WTC11 (cell line): ENCODE data around the gene EZR. TPM values are rescaled to one million over a fixed set of nuclear protein-coding genes. Genes with fewer than 3 reads are reported as not detected.

Source experiments
- ATAC-seq: fragments of 200-7000 bp; cut with Tn5 transposase; 2 replicates; pipeline ENCODE4 v1.10.0; 2021; ENCODE audit warnings: mild to moderate bottlenecking, moderate library complexity
- CTCF ChIA-PET: fragments of 300-600 bp; sonication (Branson Sonifier 250); formaldehyde crosslinking; loops from one replicate; lab custom pipeline; 2021; ENCODE audit warnings: antibody characterized with exemption; lab: Charles Lee
- POLR2A ChIA-PET: fragments of 350-600 bp; sonication (Branson Sonifier 250); formaldehyde crosslinking; loops from one replicate; lab custom pipeline; 2021; ENCODE audit warnings: antibody characterized with exemption; lab: Charles Lee
- DNase-seq: peaks from one replicate; pipeline ENCODE4 v3.0.0; 2021; ENCODE audit warnings: low spot score
- H3K27ac Mint-ChIP-seq: 2 replicates; pipeline ENCODE4 v1.8.0; 2021; ENCODE audit warnings: mixed read lengths
- H3K27me3 Mint-ChIP-seq: 2 replicates; pipeline ENCODE4 v1.8.0; 2021; ENCODE audit warnings: low read depth, mild to moderate bottlenecking, moderate library complexity, mixed read lengths
- H3K36me3 Mint-ChIP-seq: 2 replicates; pipeline ENCODE4 v1.8.0; 2021; ENCODE audit warnings: mixed read lengths
- H3K4me1 Mint-ChIP-seq: 2 replicates; pipeline ENCODE4 v1.8.0; 2022; ENCODE audit warnings: mixed read lengths
- H3K4me3 Mint-ChIP-seq: 2 replicates; pipeline ENCODE4 v1.8.0; 2021; ENCODE audit warnings: mild to moderate bottlenecking, moderate library complexity, mixed read lengths
- H3K9me3 Mint-ChIP-seq: 2 replicates; pipeline ENCODE4 v1.8.0; 2021; ENCODE audit warnings: mixed read lengths
- CBFB ChIP-seq: sonication (generic); formaldehyde crosslinking; IDR thresholded peaks from 2 replicates; pipeline ENCODE4 v1.8.1; 2022; ENCODE audit warnings: mild to moderate bottlenecking, low read depth, missing genetic modification reagents
- CREM ChIP-seq: sonication (generic); formaldehyde crosslinking; IDR thresholded peaks from 2 replicates; pipeline ENCODE4 v1.8.1; 2022; ENCODE audit warnings: mild to moderate bottlenecking, missing genetic modification reagents, moderate library complexity
- GABPB1 ChIP-seq: sonication (generic); formaldehyde crosslinking; IDR thresholded peaks from 2 replicates; pipeline ENCODE4 v1.8.1; 2023; ENCODE audit warnings: mild to moderate bottlenecking, missing genetic modification reagents
- GTF2I ChIP-seq: fragments of 250-450 bp; sonication (Bioruptor Pico); conservative IDR thresholded peaks from 2 replicates; pipeline ENCODE4 v1.4.0; 2021; ENCODE audit warnings: mild to moderate bottlenecking
- IRF2 ChIP-seq: sonication (generic); formaldehyde crosslinking; IDR thresholded peaks from 2 replicates; pipeline ENCODE4 v1.8.0; 2022; ENCODE audit warnings: low read depth, missing genetic modification reagents, borderline replicate concordance
- RELA ChIP-seq: sonication (generic); formaldehyde crosslinking; IDR thresholded peaks from 2 replicates; pipeline ENCODE4 v1.8.1; 2022; ENCODE audit warnings: missing genetic modification reagents, mild to moderate bottlenecking, borderline replicate concordance
- SMAD3 ChIP-seq: sonication (generic); formaldehyde crosslinking; IDR thresholded peaks from 2 replicates; pipeline ENCODE4 v1.8.0; 2022; ENCODE audit warnings: missing genetic modification reagents, mild to moderate bottlenecking, borderline replicate concordance
- SMAD4 ChIP-seq: sonication (generic); formaldehyde crosslinking; IDR thresholded peaks from 2 replicates; pipeline ENCODE4 v1.8.0; 2022; ENCODE audit warnings: mild to moderate bottlenecking, missing genetic modification reagents
- TCF7 ChIP-seq: sonication (generic); formaldehyde crosslinking; IDR thresholded peaks from 2 replicates; pipeline ENCODE4 v1.8.0; 2022; ENCODE audit warnings: mild to moderate bottlenecking, low read depth, missing genetic modification reagents, moderate library complexity
- ZNF232 ChIP-seq: sonication (generic); formaldehyde crosslinking; IDR thresholded peaks from 2 replicates; pipeline ENCODE4 v1.8.0; 2022; ENCODE audit warnings: mild to moderate bottlenecking, missing genetic modification reagents
- ZNF317 ChIP-seq: sonication (generic); formaldehyde crosslinking; IDR thresholded peaks from 2 replicates; pipeline ENCODE4 v1.8.1; 2023; ENCODE audit warnings: low read depth, mild to moderate bottlenecking, moderate library complexity, missing genetic modification reagents, borderline replicate concordance
- ZNF396 ChIP-seq: fragments of 250-450 bp; sonication (Bioruptor Pico); IDR thresholded peaks from 2 replicates; pipeline ENCODE4 v1.8.0; 2021; ENCODE audit warnings: mild to moderate bottlenecking, moderate library complexity, borderline replicate concordance
- total RNA-seq: library from RNA; stranded (reverse); gene quantifications from 3 replicates; pipeline ENCODE4 v1.2.3, GENCODE V29; 2021
- TF ChIP-seq, protein P1 (sequence below): sonication (generic); formaldehyde crosslinking; IDR thresholded peaks from 2 replicates; pipeline ENCODE4 v1.8.1; 2023; ENCODE audit warnings: mild to moderate bottlenecking, missing genetic modification reagents
- TF ChIP-seq, protein P2 (sequence below): sonication (generic); formaldehyde crosslinking; IDR thresholded peaks from 2 replicates; pipeline ENCODE4 v1.8.0; 2022; ENCODE audit warnings: missing genetic modification reagents
- TF ChIP-seq, protein P3 (sequence below): sonication (generic); formaldehyde crosslinking; IDR thresholded peaks from 2 replicates; pipeline ENCODE4 v1.8.1; 2022; ENCODE audit warnings: mild to moderate bottlenecking, moderate library complexity, missing genetic modification reagents

Gene EZR
- total RNA-seq, 1 experiment from 2014 or later = 215 TPM

DNA sequence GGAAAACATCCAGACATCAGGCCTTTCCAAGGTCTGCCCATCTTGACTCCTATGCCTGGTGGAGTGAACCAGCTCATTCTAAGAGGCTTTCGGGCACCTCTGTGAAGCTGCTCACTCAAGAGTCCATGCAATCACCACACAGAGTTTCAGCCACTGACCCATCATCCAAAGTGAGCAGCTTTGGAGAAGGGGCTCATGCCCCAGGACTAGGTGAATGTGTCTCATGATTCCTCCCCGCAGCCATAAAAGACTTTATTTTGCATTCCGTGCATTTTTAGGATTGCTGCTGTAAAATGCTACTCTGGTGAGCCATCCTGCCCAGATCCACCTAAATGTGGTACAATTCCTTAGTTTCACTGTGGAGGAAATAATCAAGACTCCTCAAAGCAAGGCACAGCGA is 44.5 kb upstream of the EZR start (continued):
- TF ChIP-seq GTF2I (no peak), TCF7 (no peak)

DNA sequence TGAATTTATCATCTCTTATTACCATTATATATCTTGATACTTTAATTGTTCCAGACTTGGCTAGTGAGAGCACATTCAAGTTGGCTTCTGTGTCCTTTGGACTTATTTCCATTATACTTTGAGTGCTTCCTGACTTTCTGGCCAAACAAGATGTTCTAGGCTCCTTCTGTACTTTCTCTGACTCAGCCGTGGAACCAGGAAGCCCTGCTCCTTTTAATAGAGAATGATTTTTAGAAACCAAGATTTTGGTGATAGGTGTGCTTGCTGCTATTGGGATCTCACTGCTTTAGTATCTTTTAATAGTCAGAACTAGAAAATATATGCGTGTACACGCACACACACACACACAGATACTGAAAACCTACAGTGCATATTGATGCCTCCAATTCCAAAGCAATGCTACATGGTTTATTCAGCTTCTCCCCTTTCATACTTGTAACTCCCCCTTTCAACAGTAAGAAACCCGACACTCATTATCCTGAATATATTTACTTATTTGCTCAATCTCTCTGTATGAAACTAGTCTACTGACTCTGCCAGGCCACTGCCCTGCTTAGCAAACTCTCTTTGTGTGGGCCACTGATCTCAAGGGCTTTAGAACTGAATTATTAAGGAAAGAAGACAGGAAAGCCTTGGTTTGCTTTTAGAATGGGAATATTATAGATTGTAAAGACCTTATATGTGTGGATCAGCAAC is 42.7 kb upstream of the EZR start:
- H3K4me1 Mint-ChIP-seq = peaks cover 31% of the 10 kb centered on the region
- CTCF ChIA-PET = no interaction called here
- peaks cover 3% of the 10 kb centered on the region; the same call in 1 of the 2 replicates for H3K27me3 Mint-ChIP-seq
- no peak for TF ChIP-seq SMAD3 (CRISPR knock-in tag)
- H3K27ac Mint-ChIP-seq = no peak overlapping the region
- no peak overlapping the region for H3K4me3 Mint-ChIP-seq
- POLR2A ChIA-PET = no interaction called here
- no peaks in the 10 kb centered on the region for H3K9me3 Mint-ChIP-seq
- DNase-seq (no peak), ATAC-seq (no peak)
- no peaks in the 10 kb centered on the region for H3K36me3 Mint-ChIP-seq

DNA sequence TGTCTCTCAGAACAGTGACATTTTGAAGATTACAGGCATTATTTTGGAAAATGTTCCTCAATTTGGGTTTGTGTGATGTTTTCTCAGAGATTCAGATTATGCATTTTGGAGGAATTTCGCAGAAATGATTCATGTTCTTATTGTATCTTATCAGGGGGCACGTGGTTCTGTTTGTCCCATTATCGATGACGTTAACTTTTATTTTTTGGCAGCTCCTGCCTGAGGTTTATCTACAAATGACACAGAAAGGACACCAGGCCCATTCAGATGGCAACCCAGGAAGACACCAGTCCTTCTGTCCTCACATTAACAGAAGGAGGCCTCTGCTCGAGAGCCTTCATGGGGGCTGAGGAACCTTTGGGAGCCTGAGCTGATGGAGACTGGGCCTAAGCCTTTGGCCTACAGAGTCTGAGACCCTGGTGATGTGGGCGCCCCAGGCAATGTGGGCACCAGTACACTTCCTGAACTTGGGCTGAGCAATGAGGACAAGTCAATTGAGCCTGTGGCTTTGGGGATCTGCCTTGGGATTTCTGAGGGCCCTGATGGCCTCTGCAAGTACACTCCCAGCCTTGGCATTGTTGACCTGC is 41.2 kb upstream of the EZR start:
- Mint-ChIP-seq H3K27ac (no peak overlapping the region), H3K4me1 (peaks cover 41% of the 10 kb centered on the region), H3K27me3 (peaks cover 3% of the 10 kb centered on the region; the same call in 1 of the 2 replicates), H3K4me3 (no peak overlapping the region), H3K9me3 (no peaks in the 10 kb centered on the region), H3K36me3 (no peaks in the 10 kb centered on the region)
- POLR2A ChIA-PET = no interaction called here
- CTCF ChIA-PET = no interaction called here
- DNase-seq (no peak), ATAC-seq (no peak)
- TF ChIP-seq, protein P1, sequence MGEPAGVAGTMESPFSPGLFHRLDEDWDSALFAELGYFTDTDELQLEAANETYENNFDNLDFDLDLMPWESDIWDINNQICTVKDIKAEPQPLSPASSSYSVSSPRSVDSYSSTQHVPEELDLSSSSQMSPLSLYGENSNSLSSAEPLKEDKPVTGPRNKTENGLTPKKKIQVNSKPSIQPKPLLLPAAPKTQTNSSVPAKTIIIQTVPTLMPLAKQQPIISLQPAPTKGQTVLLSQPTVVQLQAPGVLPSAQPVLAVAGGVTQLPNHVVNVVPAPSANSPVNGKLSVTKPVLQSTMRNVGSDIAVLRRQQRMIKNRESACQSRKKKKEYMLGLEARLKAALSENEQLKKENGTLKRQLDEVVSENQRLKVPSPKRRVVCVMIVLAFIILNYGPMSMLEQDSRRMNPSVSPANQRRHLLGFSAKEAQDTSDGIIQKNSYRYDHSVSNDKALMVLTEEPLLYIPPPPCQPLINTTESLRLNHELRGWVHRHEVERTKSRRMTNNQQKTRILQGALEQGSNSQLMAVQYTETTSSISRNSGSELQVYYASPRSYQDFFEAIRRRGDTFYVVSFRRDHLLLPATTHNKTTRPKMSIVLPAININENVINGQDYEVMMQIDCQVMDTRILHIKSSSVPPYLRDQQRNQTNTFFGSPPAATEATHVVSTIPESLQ = no peak

DNA sequence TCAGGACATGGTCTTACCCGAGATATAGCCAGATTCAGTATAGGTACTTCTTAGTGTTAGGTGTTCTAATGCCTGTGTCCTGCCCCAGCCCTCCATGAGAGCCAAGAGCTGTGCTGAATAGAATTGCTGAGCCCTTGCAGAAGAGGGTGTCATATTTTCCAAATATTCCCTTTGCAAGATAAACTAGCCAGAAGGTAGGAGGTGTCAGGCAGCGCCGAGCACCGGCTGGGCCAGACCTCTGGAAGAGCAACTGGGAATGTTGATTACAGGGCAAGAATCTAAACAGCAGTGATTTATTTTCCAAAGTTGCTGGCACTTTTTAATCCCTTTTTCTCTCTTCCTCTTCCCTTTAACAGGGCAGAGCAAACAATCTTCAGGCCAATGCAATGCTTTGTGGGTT is 37.1 kb upstream of the EZR start:
- TF ChIP-seq RELA = no peak
- TF ChIP-seq, protein P2, sequence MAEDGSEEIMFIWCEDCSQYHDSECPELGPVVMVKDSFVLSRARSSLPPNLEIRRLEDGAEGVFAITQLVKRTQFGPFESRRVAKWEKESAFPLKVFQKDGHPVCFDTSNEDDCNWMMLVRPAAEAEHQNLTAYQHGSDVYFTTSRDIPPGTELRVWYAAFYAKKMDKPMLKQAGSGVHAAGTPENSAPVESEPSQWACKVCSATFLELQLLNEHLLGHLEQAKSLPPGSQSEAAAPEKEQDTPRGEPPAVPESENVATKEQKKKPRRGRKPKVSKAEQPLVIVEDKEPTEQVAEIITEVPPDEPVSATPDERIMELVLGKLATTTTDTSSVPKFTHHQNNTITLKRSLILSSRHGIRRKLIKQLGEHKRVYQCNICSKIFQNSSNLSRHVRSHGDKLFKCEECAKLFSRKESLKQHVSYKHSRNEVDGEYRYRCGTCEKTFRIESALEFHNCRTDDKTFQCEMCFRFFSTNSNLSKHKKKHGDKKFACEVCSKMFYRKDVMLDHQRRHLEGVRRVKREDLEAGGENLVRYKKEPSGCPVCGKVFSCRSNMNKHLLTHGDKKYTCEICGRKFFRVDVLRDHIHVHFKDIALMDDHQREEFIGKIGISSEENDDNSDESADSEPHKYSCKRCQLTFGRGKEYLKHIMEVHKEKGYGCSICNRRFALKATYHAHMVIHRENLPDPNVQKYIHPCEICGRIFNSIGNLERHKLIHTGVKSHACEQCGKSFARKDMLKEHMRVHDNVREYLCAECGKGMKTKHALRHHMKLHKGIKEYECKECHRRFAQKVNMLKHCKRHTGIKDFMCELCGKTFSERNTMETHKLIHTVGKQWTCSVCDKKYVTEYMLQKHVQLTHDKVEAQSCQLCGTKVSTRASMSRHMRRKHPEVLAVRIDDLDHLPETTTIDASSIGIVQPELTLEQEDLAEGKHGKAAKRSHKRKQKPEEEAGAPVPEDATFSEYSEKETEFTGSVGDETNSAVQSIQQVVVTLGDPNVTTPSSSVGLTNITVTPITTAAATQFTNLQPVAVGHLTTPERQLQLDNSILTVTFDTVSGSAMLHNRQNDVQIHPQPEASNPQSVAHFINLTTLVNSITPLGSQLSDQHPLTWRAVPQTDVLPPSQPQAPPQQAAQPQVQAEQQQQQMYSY (CRISPR knock-in tag) = no peak
- TF ChIP-seq ZNF317 (CRISPR knock-in tag) = no peak
- TF ChIP-seq, protein P3, sequence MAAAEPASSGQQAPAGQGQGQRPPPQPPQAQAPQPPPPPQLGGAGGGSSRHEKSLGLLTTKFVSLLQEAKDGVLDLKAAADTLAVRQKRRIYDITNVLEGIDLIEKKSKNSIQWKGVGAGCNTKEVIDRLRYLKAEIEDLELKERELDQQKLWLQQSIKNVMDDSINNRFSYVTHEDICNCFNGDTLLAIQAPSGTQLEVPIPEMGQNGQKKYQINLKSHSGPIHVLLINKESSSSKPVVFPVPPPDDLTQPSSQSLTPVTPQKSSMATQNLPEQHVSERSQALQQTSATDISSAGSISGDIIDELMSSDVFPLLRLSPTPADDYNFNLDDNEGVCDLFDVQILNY (CRISPR knock-in tag) = no peak
- TF ChIP-seq GABPB1 (CRISPR knock-in tag) = no peak
- no peak for TF ChIP-seq ZNF232 (CRISPR knock-in tag)
- TF ChIP-seq, protein P1 = no peak
- no peak for TF ChIP-seq ZNF396 (CRISPR knock-in tag)
- no peak for TF ChIP-seq CBFB (CRISPR knock-in tag)
- no peak for TF ChIP-seq GTF2I
- no peak for TF ChIP-seq SMAD4
- TF ChIP-seq CREM (CRISPR knock-in tag) = no peak
- no peak for TF ChIP-seq IRF2 (CRISPR knock-in tag)
- no peak for DNase-seq
- Mint-ChIP-seq H3K27me3 (no peaks in the 10 kb centered on the region), H3K9me3 (no peaks in the 10 kb centered on the region), H3K4me3 (no peak overlapping the region), H3K27ac (peak overlapping the region; percentile 89), H3K4me1 (peaks cover 19% of the 10 kb centered on the region), H3K36me3 (no peaks in the 10 kb centered on the region)
- ATAC-seq = no peak
- ChIA-PET CTCF (no interaction called here), POLR2A (no interaction called here)
